NCI-H82 treated with DMSO at 0.1 percent for 48 hours (cell line): ENCODE data around the gene FOXL2NB.

Experiments used
- DNase-seq: peaks from one replicate; lab custom pipeline; 2025; ENCODE audit not compliant: unreplicated experiment; lab: John Stamatoyannopoulos, UW

Gene FOXL2NB

DNA sequence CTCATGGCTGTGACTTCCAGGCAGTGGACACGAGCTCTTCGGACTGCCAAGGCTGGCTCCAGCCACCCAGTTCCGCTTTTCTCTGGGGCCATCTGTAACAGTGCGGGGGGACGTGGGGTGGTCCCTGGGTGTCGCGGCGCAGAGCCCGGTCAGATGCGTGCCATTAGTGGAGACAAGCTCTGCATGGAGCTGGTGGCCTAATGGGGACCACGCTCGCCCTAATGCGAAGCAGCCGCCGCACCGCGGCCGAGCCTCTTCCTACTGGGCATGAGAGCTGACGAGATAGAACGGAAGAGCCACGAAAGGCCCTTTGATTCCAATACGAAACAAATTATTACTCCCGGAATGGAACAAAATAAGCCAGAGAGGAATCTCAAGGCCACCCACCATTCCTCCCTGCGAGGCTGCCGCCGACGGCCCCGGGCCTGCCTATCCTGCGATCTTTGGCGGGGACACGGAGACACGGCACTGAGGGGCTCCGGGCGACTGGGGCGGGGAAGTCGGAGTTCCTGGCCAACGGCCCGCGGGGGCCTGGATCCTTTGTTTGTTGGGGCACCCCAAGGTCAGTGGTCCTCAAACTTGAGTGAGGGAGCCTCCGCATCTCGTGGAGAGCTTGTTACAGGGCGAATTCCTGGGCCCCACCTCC is 18.2 kb upstream of the FOXL2NB start:
- DNase-seq, result no peak

DNA sequence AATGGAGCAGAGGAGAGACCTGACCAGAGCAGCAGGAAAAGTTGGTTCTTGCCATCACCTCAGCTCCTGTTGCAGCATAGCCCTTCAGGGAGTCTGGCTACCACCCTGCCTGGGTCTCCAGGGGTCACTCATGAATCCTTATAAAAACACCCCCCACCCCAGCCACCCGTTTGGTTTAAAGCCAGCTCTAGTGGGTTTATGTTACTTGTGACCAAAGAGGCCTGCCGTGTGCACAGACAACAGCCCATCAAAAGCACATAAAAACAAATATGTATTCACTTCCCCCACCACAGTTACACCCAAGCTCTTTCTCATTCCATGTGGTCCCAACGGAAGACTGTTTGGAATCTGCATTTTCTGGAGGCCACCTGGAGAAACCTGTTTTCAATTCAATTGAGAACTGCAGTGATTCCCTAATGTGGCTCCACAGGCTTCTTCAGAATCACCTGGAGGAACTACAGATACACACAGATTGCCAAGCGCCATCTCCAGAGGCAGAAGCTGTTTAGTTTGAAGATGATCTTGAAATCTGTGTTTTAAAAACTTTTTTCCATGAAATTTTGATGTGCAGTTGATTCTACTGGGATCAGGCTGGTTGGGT is 13.8 kb upstream of the FOXL2NB start:
- no peak for DNase-seq

DNA sequence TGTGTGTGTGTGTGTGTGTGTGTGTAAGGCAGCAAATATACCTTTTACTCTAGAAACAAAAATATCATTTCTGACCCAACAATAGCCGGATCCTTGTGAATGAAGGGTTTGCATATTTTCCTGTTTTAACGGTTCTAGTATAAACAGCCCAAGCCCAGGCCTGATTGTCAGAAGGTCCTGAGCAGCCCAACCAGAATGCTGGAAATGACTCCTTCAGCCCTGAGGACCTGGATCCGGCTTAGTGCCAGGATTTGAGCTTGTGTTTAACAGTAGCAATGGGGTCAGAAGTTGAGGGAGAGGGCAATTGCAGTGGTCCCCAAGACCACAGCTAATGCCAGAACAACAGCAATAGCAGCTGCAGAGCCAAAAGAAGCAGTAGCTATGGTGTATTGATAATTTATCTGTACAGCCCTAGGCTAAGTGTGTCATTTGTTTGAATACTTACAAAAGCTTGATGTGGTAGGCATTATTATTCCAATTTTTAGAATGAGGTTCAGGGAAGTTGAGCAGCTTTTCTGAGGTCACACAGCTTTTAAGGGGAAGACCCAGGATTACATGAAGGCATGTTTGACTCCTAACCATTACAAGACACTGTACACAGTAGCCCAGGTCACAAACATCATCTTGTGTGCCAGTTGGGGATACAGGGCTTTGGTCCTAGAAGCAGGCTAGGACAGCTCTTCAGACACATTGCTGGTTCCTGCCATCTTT is 12.9 kb upstream of the FOXL2NB start:
- no peak for DNase-seq

DNA sequence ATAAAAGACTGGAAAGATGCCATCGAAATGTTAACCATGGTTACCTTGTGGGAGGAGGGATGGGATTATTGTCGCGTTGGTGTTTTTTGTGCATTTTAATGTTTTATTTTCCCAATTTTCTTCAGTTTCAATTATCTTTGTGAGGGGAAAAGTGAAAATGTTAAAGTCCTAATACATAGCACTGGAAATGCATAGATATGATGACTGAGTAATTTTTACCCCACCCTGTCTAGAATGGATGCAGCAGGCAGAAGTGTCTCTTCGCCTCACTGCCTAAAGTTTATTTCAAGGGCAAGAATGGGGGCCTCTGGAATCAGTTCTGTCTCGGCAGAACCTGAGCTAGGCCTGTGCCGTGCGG is 11.5 kb upstream of the FOXL2NB start:
- DNase-seq, result no peak

DNA sequence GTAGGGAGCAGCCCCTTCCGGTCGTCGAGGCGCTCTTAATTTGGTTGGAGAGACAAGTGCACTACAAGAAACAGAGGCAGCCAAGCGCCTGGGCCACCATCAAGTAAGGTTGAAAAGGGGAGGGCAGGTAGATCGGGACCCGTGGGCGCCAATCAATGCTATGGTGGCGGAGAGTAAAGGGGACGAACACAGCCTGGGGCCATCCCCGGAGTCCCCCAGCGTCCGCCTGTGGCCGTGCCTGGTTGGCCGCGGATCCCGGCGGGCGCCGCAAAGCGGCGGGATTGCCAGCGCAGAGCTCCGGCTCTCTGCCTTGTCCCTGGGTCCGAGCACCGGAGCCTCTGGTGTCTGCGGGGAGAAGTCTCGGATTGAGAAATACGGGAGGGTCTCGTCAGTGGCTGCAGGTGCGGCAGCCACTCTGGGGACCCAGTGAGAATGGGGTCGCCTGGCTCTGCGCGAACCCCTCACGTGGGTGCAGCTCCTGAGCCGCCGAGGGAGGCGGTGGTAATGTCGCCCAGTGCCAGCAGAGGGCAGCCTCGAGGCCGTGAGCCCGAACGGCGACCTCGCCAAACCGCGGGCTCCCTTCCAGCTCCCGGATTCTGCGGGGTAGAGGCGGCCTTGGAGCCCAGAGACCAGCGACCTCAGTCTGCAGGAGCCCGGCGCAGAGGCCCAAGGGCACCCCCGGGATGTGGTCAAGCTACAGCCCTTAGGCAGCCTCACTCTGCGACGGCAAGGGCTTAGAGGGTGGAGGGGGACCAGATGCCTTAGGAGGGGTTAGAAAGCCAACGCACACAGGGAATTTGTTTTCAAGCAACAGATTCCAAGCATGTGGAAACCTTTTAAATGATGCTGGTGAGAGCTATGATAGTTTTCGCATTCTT is 10.9 kb upstream of the FOXL2NB start:
- no peak for DNase-seq

DNA sequence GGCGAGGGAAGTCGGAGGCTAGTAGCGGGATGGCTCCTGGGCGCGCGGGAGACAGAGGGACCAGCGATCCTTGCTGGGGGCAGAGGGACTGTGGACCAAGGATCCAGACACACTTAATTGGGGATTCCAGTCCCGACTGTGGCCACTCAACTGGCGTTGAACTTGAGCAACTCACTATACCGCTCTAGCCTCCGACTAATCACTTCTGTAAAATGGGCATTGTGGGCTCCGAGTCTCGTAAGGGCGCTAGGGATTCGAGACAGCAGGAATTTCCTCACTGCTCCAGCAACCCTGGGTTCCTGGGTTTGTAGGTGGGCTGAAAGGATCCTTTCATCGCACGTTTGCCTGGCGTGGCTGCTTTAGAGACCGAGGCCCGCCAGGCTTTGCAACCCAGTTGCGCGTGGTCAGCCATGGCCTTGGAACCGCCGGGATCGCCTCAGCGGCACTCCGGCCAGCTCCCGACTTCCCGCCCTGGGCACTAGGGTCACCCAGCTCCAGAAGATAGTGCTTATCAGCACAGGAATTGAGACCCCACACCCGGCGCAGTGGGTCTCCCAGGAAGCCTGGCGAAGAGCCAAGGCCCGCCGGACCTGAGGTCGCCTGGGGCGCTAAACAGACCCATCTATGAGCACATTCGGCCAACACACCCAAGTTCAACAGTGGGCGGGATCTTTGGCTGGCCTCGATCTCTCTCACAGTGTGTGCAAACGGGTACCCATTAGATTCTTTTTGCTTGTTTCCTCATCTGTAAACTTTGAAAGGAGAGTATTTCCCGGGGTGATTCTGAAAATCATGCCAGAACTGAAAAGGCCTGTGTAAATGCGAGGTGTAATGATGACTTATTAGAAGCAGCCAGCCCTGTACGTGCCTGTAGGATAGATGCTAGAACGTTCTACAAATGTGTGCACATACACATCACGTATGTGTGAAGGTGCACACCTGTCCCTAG is 10.0 kb upstream of the FOXL2NB start:
- no peak for DNase-seq

DNA sequence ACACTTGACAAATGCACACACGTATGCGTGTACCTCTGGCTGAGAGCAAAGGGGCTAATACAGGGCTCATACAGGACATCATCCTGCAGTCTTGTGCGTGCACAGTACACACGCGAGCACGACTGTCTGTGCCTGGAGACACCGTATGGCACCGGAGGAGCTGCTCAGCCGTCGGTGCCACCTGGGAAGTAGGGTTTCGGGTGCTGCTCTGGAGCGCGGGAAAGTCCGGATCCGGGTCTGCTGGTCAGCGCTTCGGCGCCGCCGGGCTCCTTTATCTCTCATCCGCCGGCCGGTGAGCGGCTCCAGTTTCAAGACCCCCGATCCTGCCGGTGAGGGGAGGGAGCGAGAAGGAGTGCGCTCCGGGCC is 9.3 kb upstream of the FOXL2NB start:
- DNase-seq, result no peak

DNA sequence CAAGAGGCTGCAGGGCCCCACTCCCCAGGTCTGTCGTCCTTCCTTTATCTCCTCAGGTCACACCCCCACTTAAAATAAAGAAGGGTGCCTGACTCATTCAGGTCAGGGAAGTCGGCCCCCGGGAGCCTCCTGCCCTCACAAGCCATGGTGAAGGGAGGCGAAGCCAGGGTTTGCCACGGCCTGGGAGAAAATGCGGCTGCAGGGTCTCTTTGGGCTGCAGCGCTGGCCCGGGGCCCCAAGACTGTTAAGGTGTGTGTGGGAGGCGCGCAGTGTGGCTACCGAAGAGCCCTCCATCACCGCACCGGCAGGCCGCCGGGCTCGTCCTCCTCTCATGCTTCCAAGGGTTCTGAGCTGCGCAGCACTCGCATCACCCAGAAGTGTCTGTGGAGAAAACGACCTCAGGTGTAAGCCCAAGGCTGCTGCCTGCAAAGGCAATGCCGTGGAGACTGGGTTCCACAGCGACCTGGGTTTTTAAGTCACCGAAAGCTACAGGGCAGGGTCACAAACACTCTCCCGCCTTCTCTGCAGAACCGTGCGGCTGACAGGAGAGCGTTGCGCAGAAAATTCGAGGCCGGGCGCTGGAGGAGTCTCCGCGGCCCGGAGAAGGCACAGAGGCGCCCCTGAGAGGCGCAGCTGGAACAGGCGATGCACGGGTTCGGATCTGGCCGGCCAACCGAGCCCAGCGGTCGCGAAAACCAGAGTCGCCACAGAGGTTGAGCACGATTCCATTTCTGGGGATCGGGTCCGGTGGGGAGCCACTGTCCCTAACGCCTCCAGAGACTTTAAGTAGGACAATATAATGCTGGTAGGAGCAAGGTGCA is 8.8 kb upstream of the FOXL2NB start:
- no peak for DNase-seq

DNA sequence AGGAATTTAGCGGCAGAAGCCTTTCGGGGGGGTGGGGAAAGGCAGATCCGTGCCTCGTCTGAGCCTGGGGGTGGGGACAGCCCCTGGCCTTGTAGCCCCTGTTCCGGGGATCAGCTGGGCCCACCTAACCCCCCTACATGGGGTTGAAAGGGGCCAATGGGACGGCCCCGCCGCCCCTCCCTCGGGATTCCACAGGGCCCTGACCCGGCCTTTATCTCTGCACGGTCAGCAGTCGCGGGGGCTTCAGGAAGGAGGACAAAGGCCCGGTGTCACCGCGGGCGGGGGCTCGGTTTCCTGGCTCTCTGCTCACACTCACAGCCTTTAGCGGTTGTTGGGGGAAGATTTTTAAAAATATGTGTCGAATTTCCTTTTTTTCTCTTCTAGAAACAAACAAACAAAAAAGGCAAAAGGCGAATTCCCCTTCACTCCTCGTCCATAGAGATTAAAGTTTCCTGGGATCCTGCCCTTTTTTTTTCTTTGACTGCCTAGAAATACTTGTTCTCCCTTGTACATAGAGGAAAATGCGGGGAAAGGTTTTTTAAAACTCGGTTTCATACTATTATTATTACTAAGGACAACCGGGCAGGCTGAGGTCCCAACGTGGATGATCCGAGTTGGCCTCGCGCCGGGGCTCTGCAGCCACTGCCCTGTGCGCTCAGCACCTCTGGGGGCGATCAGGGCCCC is 8.0 kb upstream of the FOXL2NB start:
- DNase-seq, result no peak

DNA sequence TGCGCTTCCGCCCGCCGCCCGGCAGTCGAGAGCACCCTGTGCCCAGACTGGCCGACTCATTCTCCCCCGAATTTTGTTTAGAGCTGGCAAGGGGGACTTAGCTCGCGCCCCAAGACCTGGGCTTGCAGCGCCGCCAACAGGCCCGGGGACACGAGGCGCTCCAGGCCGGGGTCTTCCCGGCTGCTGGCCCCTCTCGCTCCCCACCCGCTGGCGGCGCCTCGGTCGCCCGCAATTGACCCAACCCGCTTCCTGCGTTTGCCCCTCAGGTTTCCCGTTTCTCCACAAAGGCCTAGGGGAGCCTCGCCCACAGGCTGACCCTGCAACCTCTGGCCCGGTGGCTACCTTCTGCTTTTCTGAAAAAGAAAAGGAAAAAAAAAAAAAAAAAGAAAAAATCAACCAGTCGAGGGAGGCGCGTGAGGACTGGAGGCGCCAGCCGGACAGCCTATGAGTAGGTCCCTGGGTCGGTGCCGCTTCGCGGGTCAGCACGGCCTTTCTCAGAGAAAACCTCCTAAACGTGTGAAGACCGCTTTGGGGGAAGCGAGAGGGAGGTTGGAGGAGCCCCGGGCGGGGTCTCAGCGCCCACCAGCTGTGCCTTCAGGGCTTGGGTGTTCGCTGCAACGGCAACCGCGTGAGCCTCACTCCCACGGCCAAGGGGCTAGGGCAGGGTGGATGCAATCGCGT is 7.3 kb upstream of the FOXL2NB start:
- no peak for DNase-seq

DNA sequence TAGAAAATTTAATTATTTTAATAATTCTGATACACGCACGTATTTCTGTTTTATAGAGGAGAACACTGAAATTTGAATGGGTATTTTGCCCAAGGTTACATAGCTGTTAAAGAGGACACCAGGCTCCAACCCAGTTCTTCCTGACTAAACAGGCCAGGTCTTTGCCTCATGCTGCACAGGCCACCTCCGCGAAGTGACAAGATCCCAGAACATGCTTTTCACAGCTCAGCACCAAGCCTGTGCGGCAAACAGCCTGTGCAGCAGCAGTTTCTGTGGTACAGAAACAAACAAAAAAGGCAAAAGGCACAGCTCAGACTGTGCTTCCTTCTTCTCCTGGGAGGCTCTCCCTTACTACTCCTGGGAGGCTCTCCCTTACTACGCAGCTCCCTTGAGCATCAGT is 6.6 kb upstream of the FOXL2NB start:
- no peak for DNase-seq

DNA sequence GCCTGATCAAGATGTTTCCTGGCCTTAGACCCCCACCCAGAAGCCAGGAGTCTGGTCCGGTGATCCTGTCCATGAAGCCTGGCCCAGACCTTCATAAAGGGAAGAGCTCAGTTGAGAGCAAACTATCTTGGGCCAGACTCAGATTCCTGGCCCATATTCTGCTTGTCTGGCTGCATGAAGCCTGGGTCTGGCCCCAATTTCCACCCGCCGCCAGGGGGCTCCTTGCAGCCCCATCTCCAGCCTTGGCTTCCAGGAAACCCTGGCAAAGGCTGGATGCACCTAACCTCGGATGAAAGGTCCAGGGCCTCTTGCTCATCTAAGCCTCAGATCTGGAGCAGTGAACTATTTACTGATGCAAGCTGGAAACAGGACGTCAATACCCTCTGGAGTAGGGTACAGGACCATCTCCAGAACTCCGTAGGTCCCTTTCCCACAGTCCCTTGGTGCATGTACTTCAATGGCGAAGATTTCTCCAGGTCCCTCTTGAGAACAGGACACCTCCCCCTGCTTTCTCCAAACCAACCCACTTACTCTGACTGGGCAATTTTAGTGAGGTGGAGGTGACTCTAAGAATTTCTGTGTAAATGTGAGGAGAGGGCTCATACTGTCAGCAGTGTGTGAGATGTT is 5.6 kb upstream of the FOXL2NB start:
- DNase-seq, result no peak

DNA sequence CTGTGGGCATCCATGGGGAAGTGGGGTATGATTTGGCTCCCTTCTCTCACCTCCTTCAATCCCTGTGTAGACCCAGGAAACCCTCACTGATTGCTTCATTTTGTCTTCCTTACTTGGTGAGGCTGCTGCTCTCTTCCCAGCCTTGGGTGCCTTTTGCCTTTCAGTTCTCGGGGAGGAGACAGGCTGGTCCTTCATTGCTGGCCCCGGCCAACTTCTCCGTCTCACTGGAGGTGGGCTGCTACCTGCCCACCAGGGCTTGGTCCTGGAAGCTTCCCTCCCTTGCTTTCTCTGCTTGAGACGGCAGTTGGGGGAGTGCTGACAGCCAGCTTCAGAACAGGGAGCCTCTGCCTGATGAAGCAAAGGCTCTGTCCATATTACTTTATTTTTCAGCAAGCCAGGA is 4.7 kb upstream of the FOXL2NB start:
- no peak for DNase-seq

DNA sequence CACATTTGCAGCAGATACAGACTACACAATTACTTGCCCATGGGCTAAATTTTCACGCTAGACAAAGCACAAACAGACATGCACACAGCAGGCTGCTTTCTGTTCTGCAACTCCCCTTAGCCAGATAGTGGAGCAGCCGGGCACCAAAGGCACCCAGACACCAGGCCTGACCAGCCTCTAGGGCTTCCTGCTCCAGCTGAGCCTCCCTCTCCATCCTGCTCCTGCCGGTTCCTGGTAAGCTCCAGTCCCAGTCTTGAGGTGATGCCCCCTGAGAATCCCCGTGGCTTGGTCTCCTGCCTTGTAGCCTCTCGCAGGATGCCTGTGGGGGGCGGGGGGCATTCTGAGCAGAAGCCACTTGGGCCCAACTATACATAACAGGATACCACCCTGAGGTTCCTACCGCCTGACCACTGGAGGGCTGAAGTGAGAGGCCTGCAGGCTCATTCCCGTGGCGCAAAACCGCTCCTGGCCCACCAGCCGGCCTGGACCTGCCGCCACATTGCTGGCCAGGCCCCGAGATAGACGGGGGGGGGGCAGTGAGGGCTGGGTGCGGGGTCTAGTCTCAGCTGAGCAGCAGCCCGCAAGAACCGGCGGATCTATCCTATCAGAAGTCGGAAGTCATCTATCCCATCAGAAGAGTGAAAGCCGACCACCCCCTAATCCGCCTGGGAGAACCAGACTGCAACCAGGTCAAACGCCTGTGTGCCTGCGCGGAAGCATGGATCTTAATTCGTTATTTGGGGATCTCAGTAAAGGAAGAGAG is 4.0 kb upstream of the FOXL2NB start:
- no peak for DNase-seq

DNA sequence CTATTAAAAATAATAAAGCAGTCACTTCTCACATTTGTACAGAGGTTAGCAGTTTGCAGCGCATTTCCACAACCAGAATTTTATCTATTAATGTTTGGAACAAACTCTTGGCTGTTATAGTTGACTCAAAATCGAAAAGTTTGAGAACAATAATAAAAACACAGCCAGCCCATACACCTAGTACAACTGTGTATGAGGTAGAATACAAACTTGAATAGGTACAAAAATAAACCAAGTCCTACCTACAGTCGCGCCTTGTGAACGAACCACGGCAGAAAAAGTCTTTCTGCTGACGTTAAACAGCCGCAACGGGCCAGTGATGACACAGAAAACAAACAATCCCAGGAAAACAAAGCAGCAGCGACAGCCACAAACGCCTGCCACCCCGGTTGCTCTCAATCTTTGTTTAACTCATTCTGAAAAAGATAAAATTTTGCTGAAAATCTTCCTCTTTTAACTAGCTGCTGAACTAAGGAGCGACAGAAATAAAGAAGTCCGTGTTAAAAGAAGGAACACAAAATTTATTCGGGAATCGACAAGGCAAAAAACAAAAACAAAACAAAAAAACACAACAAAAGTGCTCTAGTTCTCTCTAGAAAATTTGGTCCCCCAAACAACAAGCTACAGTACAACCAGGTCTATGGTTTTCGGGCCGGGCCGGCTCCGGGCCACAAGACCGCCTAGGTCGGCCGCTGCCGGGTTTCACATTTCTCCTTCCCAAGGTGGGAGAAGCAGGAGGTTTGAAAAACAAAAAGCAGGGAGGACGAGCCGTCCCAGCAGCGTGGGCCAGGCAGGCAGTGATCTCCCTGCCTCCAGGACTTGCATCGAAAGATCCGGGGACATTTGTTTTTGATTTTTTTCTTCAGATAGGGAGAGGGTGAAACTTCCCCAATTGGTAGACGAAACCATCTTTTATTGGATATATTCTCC is 3.0 kb upstream of the FOXL2NB start:
- no peak for DNase-seq

DNA sequence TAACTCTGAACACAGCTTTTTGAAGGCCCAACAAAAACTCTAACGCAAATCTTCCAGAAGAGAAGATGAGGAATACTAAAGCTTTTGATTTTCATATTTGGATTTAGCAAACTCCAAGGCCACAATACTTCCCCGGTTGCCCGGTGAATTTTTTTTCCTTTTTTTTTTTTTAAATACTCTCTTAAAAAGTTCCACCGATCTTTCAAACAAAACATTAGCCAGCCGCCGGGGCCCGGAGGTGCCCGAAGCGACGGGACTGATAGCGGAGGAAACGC is 2.4 kb upstream of the FOXL2NB start:
- no peak for DNase-seq
